ENCODE measurements around the gene COL23A1. TPM values are rescaled to one million over a fixed set of nuclear protein-coding genes. Genes with fewer than 3 reads are reported as not detected.

COL23A1 gene
- total and polyA plus RNA-seq, 3 experiments from 2014 or later: 0.20 to 0.28 TPM; not detected in 1

DNA sequence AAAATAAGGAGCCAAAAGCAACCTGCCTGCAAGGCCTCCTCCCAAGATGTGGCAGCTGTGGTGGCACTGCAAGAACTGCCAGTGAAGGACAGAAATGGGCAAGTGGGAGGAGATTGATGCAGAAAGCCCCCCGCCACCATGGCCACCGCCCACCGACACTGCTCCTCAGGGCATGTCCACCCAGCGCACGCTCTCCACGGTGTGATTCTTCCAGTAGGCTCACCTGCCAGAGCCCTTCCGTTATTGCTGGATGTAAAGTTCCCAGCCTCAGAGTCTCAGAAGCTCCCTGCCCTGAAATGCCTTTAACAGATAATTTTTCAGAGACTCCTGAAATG lies 202.4 kb downstream of the COL23A1 start:
- no peak overlapping the region for H3K27ac Mint-ChIP-seq
- Histone ChIP-seq H3K9me3 (ENCODE audit: low read length) (no peaks in the 10 kb centered on the region), H3K4me3 (ENCODE audit: low read length) (no peak overlapping the region), H3K4me1 (ENCODE audit: insufficient read depth, low read length) (no peaks in the 10 kb centered on the region), H3K27me3 (ENCODE audit: insufficient read depth, low read length, poor library complexity, severe bottlenecking) (no peaks in the 10 kb centered on the region), H3K36me3 (ENCODE audit: insufficient read depth, low read length) (no peaks in the 10 kb centered on the region), H3K27ac (ENCODE audit: low read depth, low read length) (no peak overlapping the region)
- POLR2A ChIA-PET: no interaction called here
- no peak for DNase-seq
- no peak overlapping the region for H3K4me3 Mint-ChIP-seq
- no peaks in the 10 kb centered on the region for H3K9me3 Mint-ChIP-seq
- CTCF ChIA-PET: no interaction called here
- H3K36me3 Mint-ChIP-seq: no peaks in the 10 kb centered on the region
- H3K4me1 Mint-ChIP-seq: no peaks in the 10 kb centered on the region
- H3K27me3 Mint-ChIP-seq: peaks cover 8 to 26% of the 10 kb centered on the region in 2 donors

DNA sequence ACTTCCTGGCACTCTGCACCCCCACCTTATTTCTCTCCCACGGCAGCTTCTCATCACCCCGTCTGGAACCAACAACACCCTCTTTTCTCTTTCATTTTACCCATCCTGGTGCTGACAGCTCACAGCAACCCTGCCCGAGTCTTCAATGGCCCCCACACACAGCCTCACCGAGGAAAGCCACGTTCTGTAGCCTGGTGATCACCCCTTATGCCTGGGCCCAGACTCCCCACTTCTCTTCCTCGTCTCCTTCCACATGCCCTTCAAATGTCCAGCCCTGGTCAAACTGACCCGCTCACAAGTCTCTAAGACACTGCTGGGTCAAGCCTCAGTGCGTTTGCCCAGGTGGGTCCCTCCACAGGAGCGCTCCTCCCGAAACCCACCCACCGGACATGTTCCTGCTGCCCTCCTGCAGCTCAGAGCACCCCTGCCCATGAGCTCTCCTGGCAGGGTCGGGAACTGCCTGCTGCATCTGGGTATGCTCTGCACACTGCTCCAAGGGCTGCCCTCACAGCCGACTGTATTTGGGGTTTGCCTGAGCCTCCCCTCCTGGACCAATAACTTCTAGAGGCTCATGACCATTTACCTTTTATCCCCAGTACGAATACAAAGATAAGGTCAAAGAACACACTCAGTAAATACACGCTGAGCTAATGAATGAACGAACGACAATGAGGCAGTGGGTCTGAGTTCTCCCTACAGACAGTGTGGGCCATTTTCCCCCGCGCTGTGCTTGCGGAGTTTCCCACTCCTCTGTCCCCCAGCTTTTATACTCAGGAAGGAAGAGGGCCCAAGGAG lies 202.9 kb downstream of the COL23A1 start:
- H3K36me3 Mint-ChIP-seq: no peaks in the 10 kb centered on the region
- DNase-seq: no peak
- H3K4me3 Mint-ChIP-seq: no peak overlapping the region
- ChIA-PET POLR2A (no interaction called here), CTCF (no interaction called here)
- Histone ChIP-seq H3K9me3 (ENCODE audit: low read length) (no peaks in the 10 kb centered on the region), H3K27me3 (ENCODE audit: insufficient read depth, low read length, poor library complexity, severe bottlenecking) (no peaks in the 10 kb centered on the region), H3K36me3 (ENCODE audit: insufficient read depth, low read length) (no peaks in the 10 kb centered on the region), H3K4me1 (ENCODE audit: insufficient read depth, low read length) (no peaks in the 10 kb centered on the region), H3K27ac (ENCODE audit: low read depth, low read length) (no peak overlapping the region), H3K4me3 (ENCODE audit: low read length) (no peak overlapping the region)
- no peak overlapping the region for H3K27ac Mint-ChIP-seq
- peaks cover 8 to 28% of the 10 kb centered on the region in 2 donors for H3K27me3 Mint-ChIP-seq
- H3K9me3 Mint-ChIP-seq: no peaks in the 10 kb centered on the region
- H3K4me1 Mint-ChIP-seq: no peaks in the 10 kb centered on the region

DNA sequence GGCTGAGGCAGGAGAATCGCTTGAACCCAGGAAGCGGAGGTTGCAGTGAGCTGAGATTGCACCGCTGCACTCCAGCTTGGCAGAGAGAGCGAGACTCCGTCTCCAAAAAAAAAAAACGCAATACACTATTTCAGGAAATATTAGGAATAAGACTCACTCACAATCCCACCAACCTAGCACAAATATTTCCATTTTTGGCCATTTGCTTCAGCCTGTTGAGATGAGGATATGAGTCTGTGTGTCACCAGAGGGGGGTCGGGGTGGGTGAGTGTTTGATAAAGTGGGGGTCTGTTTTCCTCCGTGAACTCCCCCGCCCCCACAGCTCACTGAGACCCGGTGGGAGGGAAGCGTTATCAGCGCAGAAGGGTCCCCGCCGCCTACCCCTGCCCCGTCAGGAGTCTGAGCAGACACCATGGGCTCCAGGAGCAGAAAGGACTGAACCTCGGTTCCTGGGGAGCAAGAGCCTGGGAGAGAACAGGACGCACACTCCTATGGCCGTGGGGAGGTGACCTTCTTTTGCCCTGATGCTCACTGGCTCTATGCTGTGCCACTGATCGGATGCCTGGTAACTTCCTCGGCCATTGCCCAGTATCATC lies 203.8 kb downstream of the COL23A1 start:
- Mint-ChIP-seq H3K4me3 (no peak overlapping the region), H3K36me3 (no peaks in the 10 kb centered on the region), H3K9me3 (no peaks in the 10 kb centered on the region), H3K27ac (no peak overlapping the region), H3K27me3 (peaks cover 8 to 30% of the 10 kb centered on the region in 2 donors), H3K4me1 (no peaks in the 10 kb centered on the region)
- Histone ChIP-seq H3K4me3 (ENCODE audit: low read length) (no peak overlapping the region), H3K4me1 (ENCODE audit: insufficient read depth, low read length) (no peaks in the 10 kb centered on the region), H3K27me3 (ENCODE audit: insufficient read depth, low read length, poor library complexity, severe bottlenecking) (no peaks in the 10 kb centered on the region), H3K36me3 (ENCODE audit: insufficient read depth, low read length) (no peaks in the 10 kb centered on the region), H3K27ac (ENCODE audit: low read depth, low read length) (no peak overlapping the region), H3K9me3 (ENCODE audit: low read length) (no peaks in the 10 kb centered on the region)
- no peak for DNase-seq
- ChIA-PET POLR2A (no interaction called here), CTCF (no interaction called here)

DNA sequence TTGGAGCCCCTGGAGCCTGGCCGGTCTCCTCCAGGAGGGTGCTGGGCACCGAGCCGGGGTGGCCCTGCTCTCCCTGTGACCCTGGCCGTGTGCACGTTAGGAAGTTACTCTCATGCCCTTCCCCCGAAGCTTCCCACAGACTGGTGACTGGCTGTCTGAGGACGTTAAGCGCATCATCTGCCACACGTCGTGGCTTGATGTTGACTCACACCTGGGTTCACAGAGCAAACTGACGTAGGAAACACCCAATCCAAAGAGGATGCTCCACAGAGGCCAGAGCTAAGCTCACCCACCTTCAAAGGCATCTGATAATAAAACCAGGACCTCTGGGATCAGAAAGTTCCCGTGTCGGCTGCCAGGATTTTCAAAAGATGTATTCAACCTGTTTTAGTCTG lies 204.7 kb downstream of the COL23A1 start:
- Histone ChIP-seq H3K4me1 (ENCODE audit: insufficient read depth, low read length) (no peaks in the 10 kb centered on the region), H3K27ac (ENCODE audit: low read depth, low read length) (no peak overlapping the region), H3K27me3 (ENCODE audit: insufficient read depth, low read length, poor library complexity, severe bottlenecking) (no peaks in the 10 kb centered on the region), H3K36me3 (ENCODE audit: insufficient read depth, low read length) (no peaks in the 10 kb centered on the region), H3K9me3 (ENCODE audit: low read length) (no peaks in the 10 kb centered on the region), H3K4me3 (ENCODE audit: low read length) (no peak overlapping the region)
- Mint-ChIP-seq H3K4me1 (no peaks in the 10 kb centered on the region), H3K9me3 (no peaks in the 10 kb centered on the region), H3K27ac (no peak overlapping the region), H3K36me3 (no peaks in the 10 kb centered on the region), H3K27me3 (peaks cover 8 to 30% of the 10 kb centered on the region in 2 donors), H3K4me3 (no peak overlapping the region)
- DNase-seq: no peak
- POLR2A ChIA-PET: no interaction called here
- CTCF ChIA-PET: no interaction called here

DNA sequence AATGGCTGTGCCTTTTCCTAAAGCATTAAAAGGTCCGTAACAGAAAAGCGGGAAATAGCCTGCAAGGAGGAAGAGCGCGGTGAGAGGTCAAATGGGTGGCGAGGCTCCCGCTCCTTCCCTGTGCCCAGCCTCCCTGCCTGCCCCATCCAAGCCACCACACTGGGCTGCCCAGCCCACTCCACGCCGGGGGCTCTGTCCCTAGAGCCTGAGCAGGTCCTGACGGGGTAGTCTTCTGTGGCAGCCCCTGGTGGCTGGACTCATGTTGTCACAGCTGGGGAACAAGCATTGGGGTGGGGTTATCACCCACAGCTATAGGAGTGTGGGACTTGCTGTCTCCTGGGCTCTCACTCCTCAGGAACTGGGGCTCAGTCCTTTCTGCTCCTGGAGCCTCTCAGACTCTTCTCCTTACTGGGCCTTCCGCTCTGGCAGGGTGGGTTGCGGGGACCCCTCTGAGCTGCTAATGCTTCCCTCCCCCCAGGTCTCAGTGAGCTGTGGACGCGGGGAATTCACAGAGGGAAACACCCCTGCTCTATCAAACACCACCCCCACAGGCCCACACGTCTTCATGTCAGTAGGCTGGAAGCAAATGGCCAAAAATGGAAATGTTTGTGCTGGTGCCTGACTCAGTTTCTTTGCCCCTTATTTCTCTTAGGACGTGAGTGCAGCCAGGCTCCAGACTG lies 205.2 kb downstream of the COL23A1 start:
- H3K27me3 Mint-ChIP-seq: peaks cover 8 to 30% of the 10 kb centered on the region in 2 donors
- DNase-seq: no peak
- Histone ChIP-seq H3K4me3 (ENCODE audit: low read length) (no peak overlapping the region), H3K9me3 (ENCODE audit: low read length) (no peaks in the 10 kb centered on the region), H3K27me3 (ENCODE audit: insufficient read depth, low read length, poor library complexity, severe bottlenecking) (no peaks in the 10 kb centered on the region), H3K4me1 (ENCODE audit: insufficient read depth, low read length) (no peaks in the 10 kb centered on the region), H3K36me3 (ENCODE audit: insufficient read depth, low read length) (no peaks in the 10 kb centered on the region), H3K27ac (ENCODE audit: low read depth, low read length) (no peak overlapping the region)
- H3K4me1 Mint-ChIP-seq: no peaks in the 10 kb centered on the region
- no peaks in the 10 kb centered on the region for H3K9me3 Mint-ChIP-seq
- H3K4me3 Mint-ChIP-seq: no peak overlapping the region
- ChIA-PET CTCF (no interaction called here), POLR2A (no interaction called here)
- H3K36me3 Mint-ChIP-seq: no peaks in the 10 kb centered on the region
- no peak overlapping the region for H3K27ac Mint-ChIP-seq

DNA sequence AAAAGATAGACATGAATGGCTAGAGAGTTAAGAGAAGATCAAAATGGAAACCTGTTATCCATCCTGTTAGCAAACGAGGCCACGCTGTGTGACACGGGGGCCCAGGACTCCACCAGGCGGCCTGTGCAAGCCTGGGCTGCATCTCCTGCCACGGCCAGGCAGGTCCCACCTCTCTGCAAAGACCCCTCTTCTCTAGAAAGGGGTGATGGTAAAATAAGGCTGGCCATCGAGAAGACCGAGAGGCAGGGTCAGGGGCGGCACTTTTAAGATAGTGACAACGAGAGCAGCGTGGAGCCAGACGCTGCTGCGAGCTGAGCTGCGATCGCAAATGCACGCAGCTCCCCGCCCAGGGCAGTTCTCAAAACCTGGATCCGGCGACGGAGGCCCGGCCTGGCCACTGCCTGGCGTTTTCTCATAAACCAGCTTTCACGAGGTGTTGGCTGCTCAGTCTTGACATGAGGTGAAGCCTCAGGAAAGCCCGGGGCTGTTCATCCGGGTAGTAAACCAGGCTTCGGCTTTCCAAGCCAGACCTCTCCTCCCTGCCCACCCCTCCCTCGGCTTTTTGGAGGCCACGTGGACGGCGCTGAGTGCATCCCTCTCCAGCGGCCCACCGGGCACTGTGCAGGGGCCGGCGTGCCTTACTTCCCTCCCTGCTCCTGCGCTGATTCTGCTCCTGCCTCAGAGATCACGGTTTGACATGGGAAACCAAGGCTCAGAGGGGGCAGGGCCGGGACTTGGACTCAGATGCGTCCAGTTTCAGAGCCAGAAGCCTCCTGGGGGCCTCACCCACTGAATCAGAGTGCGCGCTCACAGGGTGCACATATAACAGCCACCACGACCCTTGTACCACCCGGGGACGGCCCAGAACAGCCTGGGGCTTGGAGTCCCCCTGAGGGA lies 206.0 kb downstream of the COL23A1 start:
- Histone ChIP-seq H3K4me1 (ENCODE audit: insufficient read depth, low read length) (no peaks in the 10 kb centered on the region), H3K9me3 (ENCODE audit: low read length) (no peaks in the 10 kb centered on the region), H3K36me3 (ENCODE audit: insufficient read depth, low read length) (no peaks in the 10 kb centered on the region), H3K27ac (ENCODE audit: low read depth, low read length) (no peak overlapping the region), H3K27me3 (ENCODE audit: insufficient read depth, low read length, poor library complexity, severe bottlenecking) (no peaks in the 10 kb centered on the region), H3K4me3 (ENCODE audit: low read length) (no peak overlapping the region)
- Mint-ChIP-seq H3K9me3 (no peaks in the 10 kb centered on the region), H3K4me1 (no peaks in the 10 kb centered on the region), H3K27me3 (peaks cover 6 to 30% of the 10 kb centered on the region in 2 donors), H3K36me3 (no peaks in the 10 kb centered on the region), H3K27ac (no peak overlapping the region), H3K4me3 (no peak overlapping the region)
- ChIA-PET POLR2A (no interaction called here), CTCF (no interaction called here)
- no peak for DNase-seq

DNA sequence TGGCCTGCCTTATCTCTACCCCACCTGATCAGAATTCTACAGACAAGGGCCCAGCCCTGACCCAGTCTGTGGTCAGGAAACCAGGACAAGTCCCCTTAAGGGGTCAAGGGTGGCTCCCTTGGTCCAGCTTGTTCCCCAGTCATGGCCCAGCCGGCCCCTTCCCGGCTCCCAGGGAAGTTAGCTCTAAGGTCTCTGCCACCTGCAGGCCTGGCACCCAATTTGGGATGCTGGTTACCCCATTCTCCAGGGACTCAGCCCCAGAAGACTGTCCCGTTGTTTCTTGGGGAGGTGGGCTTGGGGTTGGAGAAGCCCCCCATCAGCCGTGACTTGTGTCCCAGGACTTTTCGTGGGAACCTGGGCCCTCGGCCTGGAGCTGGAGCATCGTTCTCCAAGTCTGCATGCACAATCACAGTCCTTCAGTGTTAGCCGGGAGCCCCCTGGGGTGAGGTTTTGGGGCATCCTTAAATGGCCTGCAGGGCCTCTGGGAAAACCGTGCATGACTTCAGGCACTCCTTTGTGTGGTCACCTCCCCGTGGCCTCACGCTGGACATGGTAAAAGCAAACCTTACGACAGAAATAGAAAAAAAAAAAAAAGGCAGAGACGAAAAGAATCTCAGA lies 206.8 kb downstream of the COL23A1 start:
- no peak overlapping the region for H3K27ac ChIP-seq (ENCODE audit: low read depth, low read length)
- ChIA-PET POLR2A (no interaction called here), CTCF (no interaction called here)

More for the DNA sequence above, 206.8 kb downstream of the COL23A1 start:
- Mint-ChIP-seq H3K9me3 (no peaks in the 10 kb centered on the region), H3K36me3 (no peaks in the 10 kb centered on the region), H3K27me3 (peaks cover 6 to 28% of the 10 kb centered on the region in 2 donors), H3K27ac (no peak overlapping the region), H3K4me3 (no peak overlapping the region), H3K4me1 (no peaks in the 10 kb centered on the region)
- Histone ChIP-seq H3K9me3 (ENCODE audit: low read length) (no peaks in the 10 kb centered on the region), H3K36me3 (ENCODE audit: insufficient read depth, low read length) (no peaks in the 10 kb centered on the region), H3K4me1 (ENCODE audit: insufficient read depth, low read length) (no peaks in the 10 kb centered on the region), H3K27me3 (ENCODE audit: insufficient read depth, low read length, poor library complexity, severe bottlenecking) (no peaks in the 10 kb centered on the region), H3K4me3 (ENCODE audit: low read length) (no peak overlapping the region)
- DNase-seq: no peak
